NCI-H1436 (cell line): Measurements from ENCODE around the gene SH2D7.

ENCODE experiments used
- DNase-seq: peaks from one replicate; lab custom pipeline; 2025; lab: John Stamatoyannopoulos, UW

Gene SH2D7

DNA sequence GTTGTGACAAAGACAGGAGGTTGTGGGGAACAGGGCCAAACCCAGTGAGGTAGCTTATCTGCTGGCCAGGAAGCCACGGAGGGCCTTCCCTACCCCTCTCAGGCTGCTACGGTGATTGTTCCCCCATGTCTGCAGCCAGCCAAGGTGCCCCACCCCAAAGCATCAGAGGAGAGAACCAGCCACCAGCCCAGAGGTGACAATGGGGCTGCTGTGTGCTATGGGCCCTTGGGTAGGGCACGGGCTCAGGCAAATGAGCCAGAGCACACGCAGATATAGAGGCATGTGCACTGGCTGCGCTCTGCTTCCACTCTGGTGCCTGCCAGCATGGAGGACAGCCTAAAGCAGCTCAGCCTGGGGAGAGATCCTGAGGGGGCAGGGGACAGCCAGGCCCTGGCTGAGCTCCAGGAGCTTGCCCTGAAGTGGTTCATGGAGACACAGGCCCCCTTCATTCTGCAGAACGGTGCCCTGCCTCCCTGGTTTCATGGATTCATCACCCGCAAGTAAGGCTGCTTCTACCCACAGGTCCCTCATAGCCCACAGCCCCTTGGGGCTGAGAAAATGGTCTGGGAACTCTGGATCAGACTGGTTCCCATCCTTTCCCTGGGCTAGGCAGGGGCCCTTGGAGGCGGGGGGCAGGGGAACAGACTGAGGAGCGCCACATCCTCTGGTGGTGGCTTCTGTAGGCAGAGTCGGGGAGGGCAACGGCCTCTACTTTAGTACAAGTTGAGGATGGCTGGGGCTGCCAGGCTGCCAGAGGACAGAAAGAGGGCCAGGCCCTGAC is at the start of gene SH2D7:
Gene SH2D7 (plus strand): TSS at position 301 of the 781 bp plus-strand sequence. CDS start 24 bp downstream, at position 325.
- no peak for DNase-seq

- DNase-seq, result no peak
Observed at GRCh38 chr15:78044407-78045155, 47.8 kb upstream of the SH2D7 start.

GRCh38 chr15:78045189-78045588 is 47.2 kb upstream of the SH2D7 start:
- DNase-seq, result no peak

GRCh38 chr15:78046796-78047341 is 45.5 kb upstream of the SH2D7 start:
- DNase-seq, result no peak

DNA sequence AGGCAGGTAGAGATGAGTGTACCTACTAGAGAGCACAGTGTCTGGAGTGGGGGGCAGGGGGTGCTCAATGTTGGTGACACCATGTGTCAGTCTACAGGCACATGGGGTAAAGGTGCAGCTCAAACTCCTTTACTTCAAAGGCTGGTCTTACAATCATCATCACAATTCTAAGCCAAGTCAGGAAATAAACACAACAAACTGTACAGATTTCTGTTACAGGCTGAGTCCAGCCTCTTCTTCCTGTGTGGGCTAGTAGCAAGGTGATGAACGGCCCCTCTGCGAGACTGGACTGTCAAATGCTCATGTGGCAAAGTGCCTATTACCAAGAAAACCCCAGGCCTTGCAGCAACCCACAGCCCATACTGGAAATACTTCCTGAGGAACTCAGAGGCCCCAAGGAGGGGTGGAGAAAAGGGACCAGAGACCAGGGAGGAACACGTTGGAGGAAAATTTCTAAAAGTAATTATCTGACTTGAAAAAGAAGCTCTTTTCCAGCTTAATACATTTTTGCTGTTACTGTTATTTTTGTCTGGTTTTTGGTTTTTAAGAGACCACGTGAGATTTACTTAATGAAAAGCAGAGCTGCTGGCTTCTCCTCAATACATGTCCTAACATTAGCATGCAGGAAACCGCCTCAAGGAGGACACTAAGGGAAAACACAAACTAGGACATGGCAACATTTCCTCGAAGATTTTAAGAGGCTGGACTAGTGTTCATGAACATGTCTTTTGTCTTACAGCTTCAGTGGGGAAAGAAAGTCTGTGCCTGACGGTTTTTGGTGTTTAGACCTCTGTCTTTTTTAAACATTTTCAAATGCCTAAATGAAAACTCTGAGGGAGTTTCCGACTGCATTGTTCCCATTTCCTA is 44.4 kb upstream of the SH2D7 start:
- no peak for DNase-seq

DNA sequence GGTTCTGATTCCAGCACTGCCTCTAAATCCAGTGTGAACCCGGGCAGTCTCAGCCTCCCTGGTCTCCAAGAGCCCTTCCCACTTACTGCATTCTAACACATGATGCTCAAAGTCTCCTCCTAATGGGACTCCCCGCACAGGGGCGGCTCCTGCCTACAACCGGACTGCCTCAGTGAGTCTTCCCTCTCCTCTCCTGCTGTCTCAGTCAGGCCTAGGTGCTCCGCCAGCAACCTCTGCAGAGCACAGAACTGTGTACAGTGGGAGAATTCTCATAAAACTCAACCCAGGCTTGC is 43.8 kb upstream of the SH2D7 start:
- DNase-seq, result no peak

GRCh38 chr15:78049691-78050440 is 42.5 kb upstream of the SH2D7 start:
- DNase-seq, result no peak

- no peak for DNase-seq
Observed at GRCh38 chr15:78050441-78050809, 41.9 kb upstream of the SH2D7 start.

DNA sequence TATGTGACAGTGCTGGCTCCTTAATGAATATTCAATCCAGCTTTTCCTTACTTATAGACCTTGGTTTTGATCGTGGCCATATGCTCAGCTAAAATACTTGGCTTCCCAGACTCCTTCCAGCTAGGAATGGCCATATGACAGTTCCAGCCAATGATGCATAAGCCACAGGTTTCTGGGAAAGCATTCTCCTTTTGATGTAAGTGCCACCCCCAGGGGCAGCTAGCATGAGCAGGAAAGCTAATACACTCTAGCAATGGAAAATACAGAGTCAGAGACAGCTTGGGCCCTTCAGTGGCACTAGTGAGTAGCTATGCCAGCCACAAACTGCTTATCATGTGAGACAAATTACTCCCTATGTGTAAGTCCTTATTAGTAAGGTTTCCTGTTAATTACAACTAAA is 41.5 kb upstream of the SH2D7 start:
- DNase-seq, result no peak

DNA sequence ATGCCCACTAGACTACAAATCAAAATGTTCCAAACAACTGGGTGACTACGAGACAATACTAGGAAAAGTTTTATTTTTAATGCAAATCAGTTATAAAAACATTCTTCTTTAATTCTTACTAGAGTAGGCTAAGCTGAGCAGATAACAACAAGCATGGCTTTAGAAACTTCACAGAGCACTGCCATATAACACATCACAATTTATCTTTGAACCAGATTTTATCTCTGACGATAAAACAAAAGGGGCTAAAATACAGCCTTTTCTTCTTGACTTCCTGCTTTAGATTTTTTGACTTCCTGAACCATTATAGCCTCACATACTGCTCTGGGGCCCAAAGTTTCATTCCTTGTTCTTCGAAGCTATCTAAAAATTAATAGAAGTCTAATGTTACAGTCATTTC is 40.8 kb upstream of the SH2D7 start:
- DNase-seq, result no peak

- DNase-seq, result no peak
Observed at GRCh38 chr15:78052001-78052401, 40.4 kb upstream of the SH2D7 start.

DNA sequence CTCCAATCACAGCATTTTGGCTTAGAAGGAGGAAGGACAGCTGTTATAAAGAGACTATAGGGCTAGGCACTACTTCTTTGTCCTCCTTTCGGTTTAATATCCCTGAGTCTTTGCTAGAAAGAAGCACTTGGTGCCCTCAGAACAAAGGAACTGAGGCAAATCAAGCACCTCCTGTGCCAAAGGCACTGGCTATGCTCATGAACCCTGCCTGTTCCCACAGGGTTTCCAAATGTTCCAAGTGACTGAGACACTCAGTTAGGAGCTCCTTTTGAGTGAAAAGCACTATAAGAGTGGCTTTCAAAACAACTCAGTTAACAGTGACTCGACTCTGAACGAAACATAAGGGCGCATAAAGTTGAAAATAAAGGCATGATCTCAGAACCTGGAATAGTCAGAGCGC is 39.8 kb upstream of the SH2D7 start:
- no peak for DNase-seq

GRCh38 chr15:78054518-78054917 is 37.8 kb upstream of the SH2D7 start:
- DNase-seq, result no peak

DNA sequence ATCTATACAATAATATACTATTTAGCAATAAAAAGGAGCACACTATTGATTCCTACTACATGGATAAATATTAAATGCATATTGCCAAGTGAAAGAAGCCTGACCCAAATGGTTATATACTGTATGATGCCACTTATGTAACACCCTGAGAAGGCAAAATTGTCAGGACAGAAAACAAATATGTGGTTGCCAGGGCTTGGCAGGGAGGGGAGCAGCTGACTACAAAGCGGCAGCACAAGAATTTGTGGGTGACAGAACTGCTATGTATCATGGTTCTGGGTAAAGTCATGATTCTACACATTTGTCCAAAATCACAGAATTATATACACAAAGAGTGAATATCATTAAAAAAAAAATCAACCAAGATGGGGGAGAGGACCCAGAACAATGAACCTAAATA is 37.4 kb upstream of the SH2D7 start:
- no peak for DNase-seq

DNA sequence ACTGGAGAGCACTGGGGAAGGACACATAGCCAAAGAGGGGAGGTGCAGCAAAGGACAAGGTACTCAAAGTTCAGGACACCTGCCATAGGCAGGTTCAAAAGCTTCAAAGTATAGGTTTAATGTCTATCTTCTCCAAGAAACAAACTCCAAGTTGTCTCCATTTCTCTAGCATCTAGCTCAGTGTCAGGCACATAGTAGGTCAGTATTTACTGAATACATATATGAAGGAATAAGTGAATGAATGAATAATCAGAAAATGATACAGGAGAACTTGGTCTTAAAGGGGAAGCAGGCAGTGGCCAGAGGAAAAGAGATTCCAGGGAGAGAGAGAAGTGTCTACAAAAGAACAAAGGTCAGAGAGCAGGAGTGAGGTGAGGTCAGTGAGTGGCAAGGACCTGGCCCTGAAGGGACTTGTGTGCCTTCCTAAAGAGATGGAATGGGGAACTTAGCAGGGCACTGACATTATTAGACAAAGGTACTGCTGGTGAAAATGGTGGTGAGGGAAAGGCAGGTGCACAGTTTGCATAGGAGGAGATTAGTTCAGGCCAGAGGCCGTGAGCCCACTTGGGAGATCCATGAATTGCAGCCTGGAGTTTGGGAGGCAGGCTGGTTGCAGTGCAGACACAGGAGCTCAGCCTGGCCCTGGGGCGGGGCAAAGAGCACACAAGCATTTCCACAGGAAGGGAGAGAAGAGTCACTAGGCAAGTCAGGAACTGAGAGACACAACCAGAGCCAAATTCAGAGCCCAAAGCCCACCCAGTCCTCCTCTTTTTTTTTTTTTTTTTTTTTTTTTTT is 36.2 kb upstream of the SH2D7 start:
- DNase-seq, result no peak

DNA sequence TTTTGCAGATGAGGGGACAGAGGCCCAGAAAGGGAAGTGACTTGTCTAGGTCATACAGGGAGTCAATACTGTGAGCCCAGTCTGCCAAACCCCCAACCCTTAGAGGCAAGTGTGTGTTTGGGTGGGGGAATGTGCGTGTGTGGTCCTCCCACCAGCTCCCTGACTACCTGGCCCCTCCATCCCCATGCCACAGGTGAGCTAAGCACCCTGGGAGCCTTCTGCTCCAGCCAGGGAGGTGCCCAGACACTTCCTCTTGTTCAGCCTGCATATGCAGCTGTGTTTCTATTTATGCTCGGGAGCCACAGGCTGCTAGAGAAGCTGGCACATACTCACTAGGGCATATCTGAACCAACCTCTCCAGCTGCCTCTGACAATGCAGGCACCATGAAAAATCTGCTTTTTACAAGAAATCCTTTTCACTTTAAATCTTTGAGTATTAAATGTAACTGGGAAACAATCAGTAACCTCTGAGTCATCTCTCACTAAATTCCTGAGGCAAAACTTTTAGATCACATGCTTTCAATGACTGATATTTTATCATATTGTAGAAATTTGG is 35.6 kb upstream of the SH2D7 start:
- DNase-seq, result no peak

- DNase-seq, result no peak
Observed at GRCh38 chr15:78057803-78058202, 34.6 kb upstream of the SH2D7 start.

GRCh38 chr15:78058401-78058935 is 33.9 kb upstream of the SH2D7 start:
- no peak for DNase-seq

GRCh38 chr15:78059110-78059839 is 33.1 kb upstream of the SH2D7 start:
- no peak for DNase-seq

- no peak for DNase-seq
Observed at GRCh38 chr15:78060232-78060631, 32.1 kb upstream of the SH2D7 start.
